Measurements from ENCODE around the gene NXPH1.

The NXPH1 gene

GRCh38 chr7:8597565-8597964 is 164.2 kb downstream of the NXPH1 start:
- no peak for DNase-seq (ENCODE audit: low spot score)

- DNase-seq (ENCODE audit: low spot score): no peak
These were observed 167.7 kb downstream of the NXPH1 start for GRCh38 chr7:8601121-8601520.

- no peak for DNase-seq (ENCODE audit: low spot score)
These were observed 171.8 kb downstream of the NXPH1 start for GRCh38 chr7:8605221-8605620.

GRCh38 chr7:8612584-8612983 is 179.2 kb downstream of the NXPH1 start:
- DNase-seq (ENCODE audit: low spot score): no peak

- no peak for DNase-seq (ENCODE audit: low spot score)
These were observed 179.8 kb downstream of the NXPH1 start for GRCh38 chr7:8613191-8613590.

- no peak for DNase-seq (ENCODE audit: low spot score)
These were observed 181.6 kb downstream of the NXPH1 start for GRCh38 chr7:8615019-8615418.

- DNase-seq (ENCODE audit: low spot score): no peak
These were observed 185.1 kb downstream of the NXPH1 start for GRCh38 chr7:8618441-8619070.

- no peak for DNase-seq (ENCODE audit: low spot score)
These were observed 186.8 kb downstream of the NXPH1 start for GRCh38 chr7:8620169-8620568.

GRCh38 chr7:8625612-8626011 is 192.2 kb downstream of the NXPH1 start:
- no peak for DNase-seq (ENCODE audit: low spot score)

GRCh38 chr7:8627325-8627724 is 193.9 kb downstream of the NXPH1 start:
- DNase-seq (ENCODE audit: low spot score): no peak

- no peak for DNase-seq (ENCODE audit: low spot score)
These were observed 195.2 kb downstream of the NXPH1 start for GRCh38 chr7:8628656-8629055.

GRCh38 chr7:8629504-8629903 is 196.1 kb downstream of the NXPH1 start:
- no peak for DNase-seq (ENCODE audit: low spot score)

GRCh38 chr7:8637322-8637721 is 203.9 kb downstream of the NXPH1 start:
- no peak for DNase-seq (ENCODE audit: low spot score)

GRCh38 chr7:8638076-8638475 is 204.7 kb downstream of the NXPH1 start:
- peak; percentile 62 for DNase-seq (ENCODE audit: low spot score)

GRCh38 chr7:8639668-8640067 is 206.3 kb downstream of the NXPH1 start:
- no peak for DNase-seq (ENCODE audit: low spot score)

- DNase-seq (ENCODE audit: low spot score): no peak
These were observed 207.3 kb downstream of the NXPH1 start for GRCh38 chr7:8640671-8641070.

- no peak for DNase-seq (ENCODE audit: low spot score)
These were observed 235.5 kb downstream of the NXPH1 start for GRCh38 chr7:8668627-8669500.

- no peak for DNase-seq (ENCODE audit: low spot score)
These were observed 236.1 kb downstream of the NXPH1 start for GRCh38 chr7:8669501-8669851.

GRCh38 chr7:8684426-8684825 is 251.0 kb downstream of the NXPH1 start:
- no peak for DNase-seq (ENCODE audit: low spot score)

- no peak for DNase-seq (ENCODE audit: low spot score)
These were observed 266.6 kb downstream of the NXPH1 start for GRCh38 chr7:8699875-8700624.

- DNase-seq (ENCODE audit: low spot score): no peak
These were observed 269.4 kb downstream of the NXPH1 start for GRCh38 chr7:8702807-8703206.

- no peak for DNase-seq (ENCODE audit: low spot score)
These were observed 276.7 kb downstream of the NXPH1 start for GRCh38 chr7:8710124-8710523.

- DNase-seq (ENCODE audit: low spot score): no peak
These were observed 281.4 kb downstream of the NXPH1 start for GRCh38 chr7:8714791-8715190.

Measured in Ammon's horn (tissue), 1 donor.